HG02759 (cell line): ENCODE measurements around the gene CLCN1.
A peak's percentile ranks its signal among the peaks of the same experiment; 100 is the strongest.

Experiments used
- ATAC-seq: cut with Tn5 transposase; IDR thresholded peaks from one replicate; pipeline ENCODE4 v1.9.1; 2021; ENCODE audit warnings: mild to moderate bottlenecking, moderate library complexity; ENCODE audit not compliant: unreplicated experiment

The CLCN1 gene

GRCh38 chr7:143362131-143363015 lies 46.5 kb downstream of the CLCN1 start, which contains the start of gene FAM131B:
FAM131B (minus strand) TSS chr7:143362713; CDS start chr7:143362603, 110 bp downstream.
- peak; percentile 60 for ATAC-seq

GRCh38 chr7:143363016-143363937 lies 47.4 kb downstream of the CLCN1 start:
- no peak for ATAC-seq

GRCh38 chr7:143367972-143368371 lies 52.1 kb downstream of the CLCN1 start:
- ATAC-seq, result no peak

DNA sequence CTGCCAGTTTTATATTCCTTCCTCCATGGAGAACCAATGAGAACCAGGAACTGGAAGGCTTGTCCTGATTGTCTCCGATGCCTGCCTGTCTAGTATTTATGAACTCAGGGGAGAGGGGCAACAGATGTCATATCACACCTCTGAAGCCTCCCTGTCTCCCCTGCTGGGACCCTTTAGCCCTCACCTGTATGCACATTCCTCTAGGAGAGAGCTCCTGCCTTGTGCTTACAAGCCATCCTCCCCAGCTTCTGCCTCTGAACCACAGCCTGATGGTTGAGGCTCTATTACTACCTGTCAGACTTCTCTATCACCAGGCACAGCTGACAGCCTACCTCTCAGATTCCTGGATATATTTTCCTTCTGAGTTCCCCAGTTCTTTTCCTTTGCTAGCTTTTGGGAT lies 52.5 kb downstream of the CLCN1 start:
- no peak for ATAC-seq

DNA sequence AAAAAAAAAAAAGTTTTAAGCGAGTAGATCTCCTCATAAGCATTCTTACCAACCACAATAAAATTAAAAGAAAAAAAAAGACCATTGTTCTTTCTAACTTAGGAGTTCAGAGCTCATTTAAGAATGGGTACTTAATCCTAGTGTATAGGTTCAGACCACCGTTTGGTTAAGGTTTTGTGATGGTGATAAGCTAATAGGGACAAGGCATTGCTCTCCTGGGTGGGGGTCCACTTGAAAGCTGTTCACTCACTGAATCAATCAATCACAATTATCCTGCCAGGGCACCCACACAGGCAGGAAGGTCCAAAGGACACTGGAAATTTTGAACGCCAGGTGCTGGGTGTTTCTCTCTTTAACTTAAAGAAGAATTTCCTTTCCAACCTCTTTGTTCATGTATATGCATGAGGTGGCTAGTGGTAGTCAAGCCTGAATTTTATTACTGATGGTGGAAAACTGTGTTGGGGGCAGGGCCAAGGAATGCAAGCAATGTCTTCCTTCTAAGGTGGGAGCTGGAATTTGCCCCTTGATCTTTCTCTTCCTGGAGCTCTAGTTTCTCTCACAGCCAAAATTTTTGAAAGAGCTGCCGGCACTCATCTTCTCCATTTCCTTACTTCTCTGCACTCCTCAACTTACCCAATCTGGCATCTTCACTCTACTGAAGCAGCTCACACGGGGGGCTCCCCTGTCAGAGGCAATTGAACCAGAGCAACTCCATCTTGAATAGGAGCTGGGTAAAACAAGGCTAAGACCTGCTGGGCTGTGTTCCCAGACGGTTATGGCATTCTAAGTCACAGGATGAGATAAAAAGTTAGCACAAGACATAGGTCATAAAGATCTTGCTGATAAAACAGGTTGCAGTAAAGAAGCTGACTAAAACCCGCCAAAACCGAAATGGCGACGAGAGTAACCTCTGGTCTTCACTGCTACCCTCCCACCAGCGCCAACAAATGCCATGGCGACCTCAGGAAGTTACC lies 54.1 kb downstream of the CLCN1 start:
- ATAC-seq, result no peak

GRCh38 chr7:143372070-143372469 lies 56.2 kb downstream of the CLCN1 start:
- no peak for ATAC-seq

DNA sequence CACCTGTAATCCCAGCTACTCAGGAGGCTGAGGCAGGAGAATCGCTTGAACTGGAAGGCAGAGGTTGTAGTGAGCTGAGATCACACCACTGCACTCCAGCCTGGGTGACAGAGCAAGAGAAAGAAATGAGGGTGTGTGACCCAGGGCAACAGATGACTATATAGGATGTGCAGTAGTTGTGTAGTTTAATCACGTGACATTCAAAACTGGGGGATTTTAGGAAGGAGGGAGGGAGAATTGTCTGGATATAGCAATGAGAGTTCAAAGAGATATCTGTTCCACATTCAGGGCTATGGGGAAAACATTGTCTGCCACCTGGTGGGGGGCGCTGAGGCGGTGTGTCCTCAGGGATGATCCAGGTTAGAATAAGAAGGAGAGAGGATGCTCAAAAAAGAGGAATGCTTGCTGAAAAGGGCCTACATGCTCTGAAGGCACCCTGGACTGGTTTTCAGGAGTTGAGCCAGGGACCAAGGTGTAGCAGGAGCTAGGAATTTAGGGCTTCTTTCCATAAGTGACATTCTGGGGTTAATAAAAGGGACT lies 57.4 kb downstream of the CLCN1 start:
- no peak for ATAC-seq

DNA sequence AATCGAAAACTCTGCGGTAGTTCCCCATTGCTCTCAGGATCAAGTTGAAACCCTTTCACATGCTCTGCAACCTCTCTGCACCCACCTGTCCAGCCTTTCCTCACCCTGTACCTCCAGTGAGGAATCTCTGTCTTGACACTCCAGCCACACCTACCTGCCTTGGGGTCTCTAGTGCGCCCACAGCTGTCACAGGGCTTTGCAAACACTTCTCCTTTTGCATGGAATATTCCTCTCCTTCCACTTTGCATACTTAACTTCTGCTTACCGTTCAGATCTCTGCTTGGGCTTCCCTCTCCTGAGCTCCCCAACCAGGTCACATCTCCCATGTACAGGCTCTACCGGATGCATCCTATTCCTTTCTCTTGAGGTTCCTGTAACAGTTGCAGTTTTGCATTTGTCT lies 58.6 kb downstream of the CLCN1 start:
- ATAC-seq, result no peak

DNA sequence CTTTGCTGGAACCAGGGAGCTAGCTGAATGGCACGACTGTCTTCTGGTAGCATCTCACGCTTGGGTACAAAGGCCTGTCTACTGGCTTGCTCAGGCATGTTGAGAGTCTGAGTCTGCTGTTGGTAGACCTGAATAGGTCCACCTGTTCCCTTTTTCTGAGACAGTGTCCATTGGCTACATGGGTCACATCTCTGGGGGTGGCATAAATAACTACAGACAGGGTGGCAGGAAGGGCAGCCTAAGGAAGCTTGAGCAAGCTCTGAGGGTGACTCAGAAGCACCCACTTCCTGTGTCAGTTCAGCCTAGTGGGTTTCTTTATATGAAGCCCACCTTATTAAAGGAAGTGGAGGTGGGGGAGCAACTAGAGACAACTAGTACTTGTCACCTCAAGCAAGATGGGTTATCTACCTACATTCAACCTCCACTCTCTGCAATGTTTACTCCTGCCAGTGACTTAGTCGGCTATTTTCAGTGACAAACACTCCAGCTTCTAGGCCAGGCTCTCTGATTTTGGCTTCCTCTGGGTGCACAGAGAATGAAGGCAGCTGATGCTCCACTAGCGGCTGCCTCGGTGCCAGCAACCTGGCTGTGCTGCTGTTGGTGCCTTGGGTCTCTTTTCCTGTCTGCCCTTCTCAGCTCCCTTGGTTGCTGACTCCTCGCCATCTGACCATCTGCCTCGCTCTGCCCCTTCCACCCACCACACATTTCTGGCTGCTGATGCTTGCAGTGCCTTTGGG lies 59.6 kb downstream of the CLCN1 start:
- ATAC-seq, result no peak

GRCh38 chr7:143376396-143376795 lies 60.5 kb downstream of the CLCN1 start:
- ATAC-seq, result no peak

GRCh38 chr7:143379611-143380259 lies 63.8 kb downstream of the CLCN1 start:
- peak; percentile 1 for ATAC-seq

DNA sequence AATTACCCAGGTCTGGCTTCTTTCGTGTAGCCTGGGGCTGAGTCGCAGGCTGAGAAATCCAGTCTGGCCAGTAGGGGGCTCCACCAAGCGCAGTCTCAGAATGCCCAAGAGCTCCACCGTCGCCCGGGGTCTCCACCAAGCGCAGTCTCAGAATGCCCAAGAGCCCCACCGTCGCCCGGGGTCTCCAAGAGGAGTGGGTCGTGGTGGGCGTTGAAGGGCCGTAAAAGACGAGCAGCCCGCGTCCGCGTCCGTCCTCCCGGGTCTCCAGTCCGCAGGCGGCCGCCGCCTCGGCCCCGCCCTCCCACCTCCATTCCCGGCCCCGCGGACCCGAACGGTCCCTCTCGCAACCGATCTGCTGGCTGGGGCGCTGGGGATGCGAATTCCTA lies 64.3 kb downstream of the CLCN1 start:
- ATAC-seq, result peak; percentile 52

- ATAC-seq, result peak; percentile 80
Observed at GRCh38 chr7:143380646-143381426, 64.9 kb downstream of the CLCN1 start, which contains the start of gene ZYX. ZYX (plus strand) TSS chr7:143381345; CDS start chr7:143381572, 227 bp downstream.

GRCh38 chr7:143381427-143382125 lies 65.7 kb downstream of the CLCN1 start:
- peak; percentile 21 for ATAC-seq

- no peak for ATAC-seq
Observed at GRCh38 chr7:143382126-143382790, 66.3 kb downstream of the CLCN1 start.

DNA sequence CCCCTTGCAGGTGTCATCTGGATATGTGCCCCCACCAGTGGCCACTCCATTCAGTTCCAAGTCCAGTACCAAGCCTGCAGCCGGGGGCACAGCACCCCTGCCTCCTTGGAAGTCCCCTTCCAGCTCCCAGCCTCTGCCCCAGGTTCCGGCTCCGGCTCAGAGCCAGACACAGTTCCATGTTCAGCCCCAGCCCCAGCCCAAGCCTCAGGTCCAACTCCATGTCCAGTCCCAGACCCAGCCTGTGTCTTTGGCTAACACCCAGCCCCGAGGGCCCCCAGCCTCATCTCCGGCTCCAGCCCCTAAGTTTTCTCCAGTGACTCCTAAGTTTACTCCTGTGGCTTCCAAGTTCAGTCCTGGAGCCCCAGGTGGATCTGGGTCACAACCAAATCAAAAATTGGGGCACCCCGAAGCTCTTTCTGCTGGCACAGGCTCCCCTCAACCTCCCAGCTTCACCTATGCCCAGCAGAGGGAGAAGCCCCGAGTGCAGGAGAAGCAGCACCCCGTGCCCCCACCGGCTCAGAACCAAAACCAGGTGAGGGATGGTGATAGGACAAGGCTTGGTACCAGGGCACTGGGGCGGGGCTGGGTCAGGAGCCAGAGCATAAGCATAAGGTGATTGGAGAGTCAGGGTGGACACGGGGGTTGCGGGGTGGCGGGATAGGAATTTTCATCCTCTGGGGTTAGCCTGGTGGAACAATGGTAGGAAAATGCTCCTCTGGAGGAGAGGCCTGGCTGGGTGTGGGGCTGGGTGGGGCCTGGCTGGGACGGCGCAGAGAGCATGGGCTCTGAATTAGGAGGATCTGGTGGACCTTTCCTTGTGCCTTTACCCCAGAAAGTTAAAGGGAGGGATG lies 67.1 kb downstream of the CLCN1 start:
- ATAC-seq, result no peak
